MV-4-11 (cell line): Measurements from ENCODE around the gene LINS1.

Experiments used
- DNase-seq: peaks from one replicate; lab custom pipeline; 2025; lab: John Stamatoyannopoulos, UW

LINS1 gene

GRCh38 chr15:100602064-100602822, at the start of gene LINS1, which contains the start of gene ASB7:
TSS of gene LINS1 (minus strand) at chr15:100602184. CDS start at chr15:100580842, 21,342 bp downstream.
TSS of gene ASB7 (plus strand) at chr15:100602589. CDS start at chr15:100612217, 9,628 bp downstream.
- DNase-seq, result peak; percentile 100

- no peak for DNase-seq
Measured at GRCh38 chr15:100651253-100651652, 49.3 kb upstream of the LINS1 start.

DNA sequence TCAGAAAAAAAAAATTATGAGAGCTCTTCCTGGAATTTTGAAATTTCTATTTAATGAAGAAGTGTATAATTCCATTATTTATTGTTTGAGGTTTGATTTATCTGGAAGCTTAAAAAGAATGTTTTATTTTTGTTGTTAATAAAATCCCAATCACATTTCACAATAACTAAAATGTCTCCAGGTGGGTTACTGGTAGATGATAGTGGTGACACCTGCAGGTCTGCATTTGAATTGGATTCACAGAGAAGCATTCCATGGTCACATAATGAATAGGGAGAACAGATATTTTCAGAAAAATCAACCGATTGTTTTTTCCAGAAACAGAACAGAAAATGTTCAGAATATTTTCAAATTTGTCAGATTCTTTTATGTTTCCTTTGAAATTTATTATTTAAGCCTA, 48.7 kb upstream of the LINS1 start:
- no peak for DNase-seq

DNA sequence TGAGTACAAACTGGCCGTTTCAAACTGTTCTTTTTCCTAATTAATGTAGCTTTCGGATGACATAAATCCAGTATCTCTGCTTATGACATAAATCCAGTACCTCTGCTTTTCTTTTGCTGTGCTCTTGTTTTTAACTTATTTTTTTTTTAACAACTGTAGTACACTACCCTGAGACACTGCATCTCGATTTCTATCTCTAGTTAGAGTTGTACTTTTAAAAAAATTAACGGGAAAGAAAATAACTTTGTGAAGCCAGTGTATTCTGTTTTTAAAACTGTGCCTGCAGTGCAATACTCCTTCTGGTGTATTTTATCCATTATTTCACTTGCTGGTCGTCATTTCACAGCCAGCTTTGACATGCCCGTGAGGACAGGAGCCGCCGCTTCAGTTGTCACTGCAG, 47.0 kb upstream of the LINS1 start:
- no peak for DNase-seq

DNA sequence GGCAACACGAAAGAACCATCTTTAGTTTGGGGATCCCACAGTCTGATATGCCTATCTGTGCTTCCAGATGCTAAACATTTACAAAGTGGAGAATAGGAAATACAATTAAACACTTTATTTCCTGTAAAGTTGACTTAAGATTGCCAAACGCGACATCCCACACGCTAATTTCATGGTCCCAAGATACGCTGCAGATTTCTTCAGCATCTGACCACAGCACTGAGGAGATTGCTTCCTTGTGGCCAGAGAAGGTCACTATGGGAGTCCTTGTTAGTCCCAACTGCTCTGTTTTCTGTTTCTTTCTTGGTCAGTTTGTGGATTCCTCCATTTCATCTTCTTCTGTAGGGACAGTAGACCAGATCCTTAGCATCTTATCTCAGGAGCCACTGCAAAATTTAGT, 43.7 kb upstream of the LINS1 start:
- DNase-seq, result peak; percentile 17

DNA sequence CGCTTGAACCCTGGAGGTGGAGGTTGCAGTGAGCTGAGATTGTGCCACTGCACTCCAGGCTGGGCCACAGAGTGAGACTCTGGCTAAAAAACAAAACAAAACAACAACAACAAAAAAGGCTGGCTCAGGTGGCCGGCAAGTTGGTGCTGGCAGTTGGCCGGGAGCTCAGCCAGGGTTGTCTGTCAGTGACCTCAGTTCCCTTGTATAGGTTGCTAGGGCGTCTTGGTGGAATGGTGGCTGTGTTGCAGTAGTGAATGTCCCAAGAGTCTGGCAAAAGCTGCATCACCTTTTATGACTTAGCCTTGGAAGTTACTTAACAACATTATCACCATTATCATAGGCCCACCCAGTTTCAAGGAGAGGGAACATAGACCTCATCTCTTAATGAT, 41.0 kb upstream of the LINS1 start:
- no peak for DNase-seq

DNA sequence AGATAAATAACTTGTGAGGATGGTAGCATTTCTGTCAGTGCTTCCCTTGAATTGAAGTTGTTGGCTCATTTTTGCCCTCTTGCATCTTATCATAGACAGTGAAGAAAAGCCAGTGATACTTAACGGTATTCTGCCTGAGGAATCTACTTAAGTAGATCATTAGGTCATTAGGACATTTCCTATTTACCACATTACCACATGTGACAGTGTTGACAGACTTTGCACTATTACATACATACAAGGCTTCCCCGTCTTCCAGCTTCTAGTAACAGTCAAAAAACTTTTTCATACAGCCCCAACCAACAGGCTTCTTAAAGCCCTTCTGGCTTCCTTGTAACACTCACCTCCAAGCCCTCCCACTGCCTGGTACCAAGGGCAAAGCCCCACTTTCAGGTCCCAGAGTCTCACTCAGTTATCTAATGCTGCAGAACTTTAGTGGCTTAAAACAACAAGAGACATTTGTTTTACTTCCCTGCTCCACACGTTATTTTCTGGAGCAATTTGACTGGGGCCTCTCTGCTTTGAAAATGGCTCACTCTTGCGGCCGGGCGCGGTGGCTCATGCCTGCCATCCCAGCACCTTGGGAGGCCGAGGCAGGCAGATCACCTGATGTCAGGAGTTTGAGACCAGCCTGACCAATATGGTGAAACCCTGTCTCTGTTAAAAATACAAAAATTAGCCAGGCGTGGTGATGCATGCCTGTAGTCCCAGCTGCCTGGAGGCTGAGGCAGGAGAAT, 40.4 kb upstream of the LINS1 start:
- DNase-seq, result no peak

DNA sequence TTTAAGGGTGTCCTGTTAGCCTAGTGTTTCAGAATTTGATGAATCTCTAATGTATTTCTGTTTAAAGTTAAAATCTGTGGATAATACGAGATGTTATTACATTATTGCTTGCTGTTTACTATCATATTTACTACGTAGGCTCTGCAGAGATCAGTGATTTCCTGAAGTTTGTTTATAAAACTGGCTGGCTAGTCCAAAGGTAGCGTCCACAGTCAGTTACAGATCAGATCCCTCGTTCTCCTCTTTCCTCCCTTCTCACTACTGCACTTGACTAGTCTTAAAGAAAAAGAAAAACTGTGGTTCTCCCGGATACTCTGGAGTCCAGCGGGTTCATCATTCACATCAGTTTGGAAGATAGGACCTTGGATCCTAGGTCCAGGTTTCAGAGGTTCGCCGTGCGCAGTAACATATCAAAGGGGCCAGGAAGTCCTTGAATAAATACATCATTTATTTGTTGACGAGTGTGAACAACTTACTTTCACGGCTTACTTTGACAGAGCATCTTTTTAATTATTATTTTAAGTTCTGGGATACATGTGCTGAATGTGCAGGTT, 36.3 kb upstream of the LINS1 start:
- no peak for DNase-seq

- no peak for DNase-seq
Measured at GRCh38 chr15:100635406-100636071, 33.6 kb upstream of the LINS1 start.

- DNase-seq, result no peak
Measured at GRCh38 chr15:100633763-100634075, 31.7 kb upstream of the LINS1 start.

- no peak for DNase-seq
Measured at GRCh38 chr15:100631831-100632230, 29.8 kb upstream of the LINS1 start.

DNA sequence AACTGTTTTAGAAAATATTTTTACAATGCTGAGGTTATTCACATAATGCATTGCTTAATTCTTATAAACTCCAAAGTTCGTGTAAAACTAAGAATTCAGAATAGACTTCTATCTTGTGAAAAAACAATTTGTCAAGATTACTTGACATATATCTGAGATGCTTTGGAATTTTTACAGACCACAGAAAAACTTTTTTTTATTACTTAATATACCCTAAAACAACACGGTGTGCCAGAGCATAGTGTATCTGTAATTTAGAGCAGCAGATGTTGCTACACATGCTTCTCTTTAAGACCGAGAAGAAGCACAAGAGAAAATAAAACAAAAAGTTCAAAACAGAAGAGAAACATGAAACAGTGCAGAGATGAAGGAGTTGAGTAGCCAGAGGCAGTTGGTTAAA, 26.8 kb upstream of the LINS1 start:
- DNase-seq, result no peak

GRCh38 chr15:100627789-100628395, 25.9 kb upstream of the LINS1 start:
- DNase-seq, result peak; percentile 65

GRCh38 chr15:100623301-100623700, 21.3 kb upstream of the LINS1 start:
- peak; percentile 2 for DNase-seq

DNA sequence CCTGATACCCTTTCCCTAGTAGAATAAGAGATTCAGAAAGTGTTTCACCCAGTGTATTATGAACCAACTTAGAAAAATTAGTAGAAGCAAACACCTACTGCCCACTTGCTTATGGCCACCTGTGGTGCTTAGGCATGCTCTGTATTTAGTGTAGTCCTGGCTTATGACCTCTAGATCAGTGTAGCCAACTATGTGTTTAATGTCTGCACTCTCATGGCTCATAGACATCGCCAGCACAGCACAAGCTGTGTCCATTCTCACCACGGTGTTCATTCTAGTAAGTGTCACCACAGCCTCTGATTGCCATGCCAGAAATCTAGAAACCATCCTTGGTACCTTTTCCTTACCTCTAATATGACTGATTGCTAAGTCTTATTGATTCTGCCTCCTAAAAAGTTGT, 14.7 kb upstream of the LINS1 start:
- DNase-seq, result no peak

- no peak for DNase-seq
Measured at GRCh38 chr15:100615801-100616200, 13.8 kb upstream of the LINS1 start.

- DNase-seq, result no peak
Measured at GRCh38 chr15:100614918-100615317, 12.9 kb upstream of the LINS1 start.

- no peak for DNase-seq
Measured at GRCh38 chr15:100614336-100614735, 12.4 kb upstream of the LINS1 start.

DNA sequence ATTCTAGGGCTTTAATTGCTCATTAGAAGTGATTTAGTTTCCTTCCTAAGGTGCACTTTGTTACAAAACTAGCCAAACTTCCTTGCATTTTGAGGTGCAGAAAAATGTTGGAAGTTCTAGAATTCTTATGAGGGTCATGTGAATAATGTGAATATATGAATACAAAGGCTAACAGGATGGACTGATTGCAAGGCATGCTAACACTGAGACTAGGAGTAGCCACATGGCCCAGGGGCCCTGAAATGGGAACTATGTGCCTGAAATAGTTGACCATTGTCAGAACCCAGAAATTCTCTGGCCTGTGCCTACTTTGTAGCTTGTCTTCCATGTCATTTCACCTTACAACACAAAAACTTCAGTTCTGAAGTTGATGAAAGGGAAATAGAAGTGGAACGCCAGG, 11.2 kb upstream of the LINS1 start:
- no peak for DNase-seq

GRCh38 chr15:100612539-100612938, 10.6 kb upstream of the LINS1 start:
- peak; percentile 43 for DNase-seq

DNA sequence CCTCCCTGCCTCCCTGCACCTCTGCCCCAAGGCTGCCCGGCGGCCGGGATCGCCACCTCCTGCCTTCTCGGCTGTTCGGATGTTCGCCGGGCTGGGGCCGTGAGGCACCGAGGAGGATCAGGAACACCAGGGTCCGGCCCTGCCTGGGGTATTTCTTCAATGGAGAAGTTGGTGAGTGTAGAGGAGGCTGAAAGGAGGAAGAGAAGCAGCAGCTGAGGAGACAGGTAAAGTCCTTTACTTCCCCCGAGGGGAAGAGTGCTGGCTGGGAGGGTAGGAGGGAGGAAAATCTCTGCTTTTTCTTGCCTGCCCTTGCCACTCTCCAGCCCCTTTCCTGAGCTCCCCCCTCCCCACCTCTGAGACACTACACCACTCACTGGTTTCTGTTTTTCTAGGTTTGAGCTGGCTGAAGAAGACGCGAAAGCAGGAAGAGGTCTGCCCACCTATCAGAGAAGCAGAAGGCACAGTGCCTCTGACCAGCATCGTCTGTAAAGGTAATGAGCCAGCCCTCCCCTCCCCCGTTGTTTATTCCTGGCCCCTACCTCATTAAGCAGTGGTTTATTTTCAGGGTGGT, 924 bp upstream of the LINS1 start:
- peak; percentile 23 for DNase-seq

GRCh38 chr15:100601617-100602063, 344 bp downstream of the LINS1 start:
- no peak for DNase-seq
